A549 (cell line): ENCODE data around the gene OR10AD1. TPM values are rescaled to one million over a fixed set of nuclear protein-coding genes. Genes with fewer than 3 reads are reported as not detected.
"Not testable (repeated sequence)": the region's sequence is repeated elsewhere in the genome, so short reads cannot be mapped to it uniquely, and the experiment has no call there.

Source experiments
- ATAC-seq, 2 experiments: fragments of 200-7000 bp in 1 of 2; fragments of >200 bp in 1 of 2; cut with Nextera tagmentation in 1 of 2; cut with Tn5 transposase in 1 of 2; 3 replicates each; pipeline versions ENCODE4 v1.8.0 to v1.9.1; 2018 to 2020; ENCODE audit warnings: mild to moderate bottlenecking in 1 of 2, moderate library complexity in 1 of 2
- CTCF ChIA-PET: fragments of 300-600 bp; sonication (Branson Sonifier 250); formaldehyde crosslinking; extraction: SDS; loops from one replicate; lab custom pipeline; 2021; ENCODE audit warnings: antibody characterized with exemption, inconsistent platforms; lab: Yijun Ruan, JAX
- POLR2A ChIA-PET: fragments of 350-600 bp; formaldehyde crosslinking; extraction: SDS; loops from one replicate; lab custom pipeline; 2021; ENCODE audit warnings: antibody characterized with exemption, inconsistent platforms; lab: Yijun Ruan, JAX
- DNase-seq, 2 experiments: peaks; one replicate each; pipeline versions ENCODE4 v3.0.0 to v3.0.0-alpha.2; 2011 to 2016; ENCODE audit warnings: low read depth in 1 of 2, low spot score in 1 of 2
- FAIRE-seq: peaks from 2 replicates; lab custom pipeline; 2011; peaks lifted over from hg19 to GRCh38; lab: Jason Lieb, UNC
- H3K27ac ChIP-seq, 2 experiments: fragments of >200 bp; sonication (Bioruptor Twin); formaldehyde crosslinking; 3 replicates each; pipeline ENCODE4 v1.5.1; 2016 to 2017
- H3K4me1 ChIP-seq: fragments of >200 bp; sonication (Bioruptor Twin); formaldehyde crosslinking; 3 replicates; pipeline ENCODE4 v1.6.1; 2016
- H3K4me2 ChIP-seq: fragments of >200 bp; sonication (Bioruptor Twin); formaldehyde crosslinking; 3 replicates; pipeline ENCODE4 v1.6.1; 2016
- H3K4me3 ChIP-seq: fragments of >200 bp; sonication (Bioruptor Twin); formaldehyde crosslinking; 3 replicates; pipeline ENCODE4 v1.5.1; 2016
- H3K9me3 ChIP-seq: fragments of >200 bp; sonication (Bioruptor Twin); formaldehyde crosslinking; 3 replicates; pipeline ENCODE4 v1.6.1; 2016
- CBX8 ChIP-seq: fragments of 200-600 bp; sonication (generic); IDR thresholded peaks from 2 replicates; pipeline ENCODE4 v1.6.1; 2016
- EP300 ChIP-seq, 2 experiments: fragments of >200 bp; sonication (Bioruptor Twin); formaldehyde crosslinking; IDR thresholded peaks; 2 replicates in 1 of 2; 3 replicates in 1 of 2; pipeline ENCODE4 v1.6.1; 2016 to 2017
- FOSL2 ChIP-seq, 2 experiments: fragments of 450-650 bp in 1 of 2; fragments of >200 bp in 1 of 2; sonication (Bioruptor Twin) in 1 of 2; formaldehyde crosslinking; IDR thresholded peaks; 2 replicates each; pipeline versions ENCODE4 v1.5.0 to v1.6.1; 2016 to 2020; ENCODE audit warnings: mild to moderate bottlenecking in 1 of 2, moderate library complexity in 1 of 2
- HEYL ChIP-seq: fragments of 250-450 bp; sonication (Bioruptor Pico); IDR thresholded peaks from 2 replicates; pipeline ENCODE4 v1.8.0; 2021; ENCODE audit warnings: mild to moderate bottlenecking, moderate library complexity
- HOXA7 ChIP-seq: fragments of 250-450 bp; sonication (Bioruptor Pico); IDR thresholded peaks from 2 replicates; pipeline ENCODE4 v1.5.0; 2020; ENCODE audit warnings: mild to moderate bottlenecking, moderate library complexity
- KDM1A ChIP-seq: fragments of 200-600 bp; sonication (generic); IDR thresholded peaks from 2 replicates; pipeline ENCODE4 v1.6.1; 2016; ENCODE audit warnings: low read depth, mild to moderate bottlenecking
- MAZ ChIP-seq: fragments of 150-350 bp; IDR thresholded peaks from 2 replicates; pipeline ENCODE4 v1.6.1; 2014; ENCODE audit warnings: antibody characterized with exemption, low read depth, low read length, borderline replicate concordance
- NR3C1 ChIP-seq: fragments of >200 bp; sonication (Bioruptor Twin); formaldehyde crosslinking; IDR thresholded peaks from 3 replicates; pipeline ENCODE4 v1.6.1; 2017
- PBX3 ChIP-seq: IDR thresholded peaks from 2 replicates; pipeline ENCODE4 v1.6.1; 2012
- PHF8 ChIP-seq: fragments of 200-600 bp; sonication (generic); IDR thresholded peaks from 2 replicates; pipeline ENCODE4 v1.6.1; 2016; ENCODE audit warnings: low read depth, mild to moderate bottlenecking, antibody characterized with exemption, moderate library complexity, borderline replicate concordance
- RARB ChIP-seq: fragments of 250-450 bp; sonication (Bioruptor Pico); IDR thresholded peaks from 2 replicates; pipeline ENCODE4 v1.8.0; 2021; ENCODE audit warnings: mild to moderate bottlenecking, moderate library complexity
- RCOR1 ChIP-seq: fragments of 150-350 bp; IDR thresholded peaks from 2 replicates; pipeline ENCODE4 v1.6.1; 2014; ENCODE audit warnings: antibody characterized with exemption, low read length, low read depth
- SREBF2 ChIP-seq: fragments of 450-650 bp; IDR thresholded peaks from 2 replicates; pipeline ENCODE4 v1.6.1; 2014; ENCODE audit warnings: mild to moderate bottlenecking, moderate library complexity
- WGBS: methylation state at CpG from one replicate; pipeline ENCODE4 v1.1.6; 2017; ENCODE audit errors: missing lambda C conversion rate; 5-methylcytosine and 5-hydroxymethylcytosine counted together
- polyA plus RNA-seq, 4 experiments: library from polyadenylated mRNA; depleted of rRNA in 3 of 4; stranded (reverse); fragments of >200 nt; fragmentation: RNase III in 1 of 4; extraction: RNeasy Plus Mini Kit Qiagen cat#74134 plus additional on column Dnase treatment in 1 of 4; gene quantifications; 2 replicates in 3 of 4; 3 replicates in 1 of 4; pipeline ENCODE4 v1.2.3, GENCODE V29; 2011 to 2017
- TF ChIP-seq, protein P1 (sequence below): fragments of 200-600 bp; sonication (generic); IDR thresholded peaks from 2 replicates; pipeline ENCODE4 v1.6.1; 2016; ENCODE audit warnings: antibody characterized with exemption, mild to moderate bottlenecking, moderate library complexity

The OR10AD1 gene
- polyA plus RNA-seq, 2 of the 4 experiments (the other 2 are of a cell fraction) = not detected

DNA sequence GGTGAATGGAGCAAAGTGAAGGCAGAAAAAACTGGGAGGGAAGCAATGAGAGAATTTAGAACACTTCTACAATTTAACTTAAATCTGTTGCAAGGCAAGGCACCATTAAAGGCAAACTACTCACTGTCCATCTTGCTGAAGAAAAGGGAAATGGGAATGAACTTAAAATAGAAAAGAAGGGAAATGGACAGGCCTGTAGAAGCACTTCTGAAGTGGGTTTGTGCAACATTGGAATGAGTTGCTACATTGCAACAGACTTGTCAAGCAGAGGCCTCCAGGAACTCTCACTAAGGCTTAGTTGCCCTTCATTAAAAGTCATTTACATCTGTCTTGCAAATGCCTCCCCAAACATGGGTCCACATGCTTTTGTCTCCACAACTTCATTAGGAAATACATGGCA is 13.7 kb upstream of the OR10AD1 start:
- no peak for TF ChIP-seq CBX8
- no peak for TF ChIP-seq RARB (CRISPR knock-in tag)
- no peak for TF ChIP-seq MAZ
- TF ChIP-seq NR3C1 = no peak
- TF ChIP-seq, protein P1, sequence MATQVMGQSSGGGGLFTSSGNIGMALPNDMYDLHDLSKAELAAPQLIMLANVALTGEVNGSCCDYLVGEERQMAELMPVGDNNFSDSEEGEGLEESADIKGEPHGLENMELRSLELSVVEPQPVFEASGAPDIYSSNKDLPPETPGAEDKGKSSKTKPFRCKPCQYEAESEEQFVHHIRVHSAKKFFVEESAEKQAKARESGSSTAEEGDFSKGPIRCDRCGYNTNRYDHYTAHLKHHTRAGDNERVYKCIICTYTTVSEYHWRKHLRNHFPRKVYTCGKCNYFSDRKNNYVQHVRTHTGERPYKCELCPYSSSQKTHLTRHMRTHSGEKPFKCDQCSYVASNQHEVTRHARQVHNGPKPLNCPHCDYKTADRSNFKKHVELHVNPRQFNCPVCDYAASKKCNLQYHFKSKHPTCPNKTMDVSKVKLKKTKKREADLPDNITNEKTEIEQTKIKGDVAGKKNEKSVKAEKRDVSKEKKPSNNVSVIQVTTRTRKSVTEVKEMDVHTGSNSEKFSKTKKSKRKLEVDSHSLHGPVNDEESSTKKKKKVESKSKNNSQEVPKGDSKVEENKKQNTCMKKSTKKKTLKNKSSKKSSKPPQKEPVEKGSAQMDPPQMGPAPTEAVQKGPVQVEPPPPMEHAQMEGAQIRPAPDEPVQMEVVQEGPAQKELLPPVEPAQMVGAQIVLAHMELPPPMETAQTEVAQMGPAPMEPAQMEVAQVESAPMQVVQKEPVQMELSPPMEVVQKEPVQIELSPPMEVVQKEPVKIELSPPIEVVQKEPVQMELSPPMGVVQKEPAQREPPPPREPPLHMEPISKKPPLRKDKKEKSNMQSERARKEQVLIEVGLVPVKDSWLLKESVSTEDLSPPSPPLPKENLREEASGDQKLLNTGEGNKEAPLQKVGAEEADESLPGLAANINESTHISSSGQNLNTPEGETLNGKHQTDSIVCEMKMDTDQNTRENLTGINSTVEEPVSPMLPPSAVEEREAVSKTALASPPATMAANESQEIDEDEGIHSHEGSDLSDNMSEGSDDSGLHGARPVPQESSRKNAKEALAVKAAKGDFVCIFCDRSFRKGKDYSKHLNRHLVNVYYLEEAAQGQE = no peak
- TF ChIP-seq KDM1A = no peak
- no peak for TF ChIP-seq EP300 (IDR thresholded peaks at IDR 0.05)
- TF ChIP-seq, all 56 proteins: peak for 0
- POLR2A ChIA-PET = no interaction called here
- FAIRE-seq = no peak
- Histone ChIP-seq H3K4me3 (no peak overlapping the region), H3K4me2 (no peak overlapping the region), H3K4me1 (no peaks in the 10 kb centered on the region), H3K27ac (no peak overlapping the region), H3K9me3 (no peaks in the 10 kb centered on the region)
- DNase-seq = no peak
- CTCF ChIA-PET = no interaction called here
- ATAC-seq = no peak

- 82% methylated on average over 1 of the region's 2 CpGs for WGBS
- H3K4me3 ChIP-seq, FAIRE-seq, POLR2A ChIA-PET, DNase-seq, H3K27ac ChIP-seq, CTCF ChIA-PET, H3K4me1 ChIP-seq, ATAC-seq, H3K4me2 ChIP-seq: not testable (repeated sequence)
- peaks cover 30% of the 10 kb centered on the region for H3K9me3 ChIP-seq
These were observed 6.4 kb upstream of the OR10AD1 start for GRCh38 chr12:48209495-48209894.

- DNase-seq (no peak), ATAC-seq (no peak), FAIRE-seq (no peak)
- TF ChIP-seq RCOR1 = no peak
- TF ChIP-seq PHF8 = no peak
- no peak for TF ChIP-seq KDM1A
- TF ChIP-seq HOXA7 = no peak
- no peak for TF ChIP-seq PBX3
- TF ChIP-seq, protein P1 = no peak
- no peak for TF ChIP-seq SREBF2
- no peak for TF ChIP-seq FOSL2 (IDR thresholded peaks at IDR 0.05)
- TF ChIP-seq FOSL2 (CRISPR knock-in tag; IDR thresholded peaks at IDR 0.05) = no peak
- TF ChIP-seq HEYL (CRISPR knock-in tag) = no peak
- no peak for TF ChIP-seq MAZ
- TF ChIP-seq, all 56 proteins: peak for 0
- ChIA-PET CTCF (interaction anchor here (1.3 to 1.5 kb wide), 2 partner anchors 10 to 416 kb away, joined by 4 read pairs; no protein-coding TSS in a partner anchor), POLR2A (no interaction called here)
- peaks cover 24% of the 10 kb centered on the region for H3K9me3 ChIP-seq
- 62% methylated on average over 8 of the region's 8 CpGs for WGBS
- no peak overlapping the region for H3K4me2 ChIP-seq
- no peak overlapping the region for H3K27ac ChIP-seq
- no peak overlapping the region for H3K4me3 ChIP-seq
- H3K4me1 ChIP-seq = peaks cover 19% of the 10 kb centered on the region
These were observed 326 bp downstream of the OR10AD1 start for GRCh38 chr12:48202766-48203165.
